COLO668 (cell line): ENCODE data around the gene YIPF2.

Experiments used
- DNase-seq: peaks from one replicate; lab custom pipeline; 2025; ENCODE audit not compliant: unreplicated experiment; lab: John Stamatoyannopoulos, UW

Gene YIPF2

DNA sequence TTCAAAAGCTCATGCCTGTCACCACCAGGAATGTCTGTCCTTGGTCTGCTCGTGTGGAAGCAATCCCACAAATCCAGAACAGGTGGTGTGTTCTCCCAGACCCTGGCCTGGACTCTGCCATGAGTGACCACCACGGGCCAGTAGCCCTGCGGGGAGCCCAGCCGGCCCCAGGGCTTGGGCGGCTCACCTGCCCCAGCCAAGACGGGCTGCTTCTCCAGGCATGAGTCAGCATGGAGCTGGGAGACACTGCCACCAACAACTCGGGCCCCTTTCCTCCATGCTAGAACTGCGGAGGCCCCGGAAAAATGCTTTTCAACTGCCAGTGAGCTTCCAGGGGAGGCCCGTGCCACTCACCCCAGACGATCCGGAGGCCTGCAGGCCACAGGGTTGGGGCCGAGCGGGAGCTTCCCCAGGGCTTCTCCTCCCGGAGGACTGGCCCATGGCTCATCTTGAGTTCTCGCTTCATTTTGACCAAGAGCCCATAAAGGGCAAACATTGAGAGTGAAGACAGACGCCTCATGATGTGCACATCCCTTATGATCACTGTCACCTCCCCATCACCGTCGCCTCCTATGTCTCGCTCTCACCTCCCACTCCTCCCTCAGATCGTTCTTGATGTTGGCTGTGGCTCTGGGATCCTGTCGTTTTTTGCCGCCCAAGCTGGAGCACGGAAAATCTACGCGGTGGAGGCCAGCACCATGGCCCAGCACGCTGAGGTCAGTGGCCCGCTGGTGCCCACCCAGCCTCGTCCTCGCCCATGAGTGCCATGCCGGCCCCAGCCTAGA lies 16.7 kb downstream of the YIPF2 start:
- no peak for DNase-seq

- no peak for DNase-seq
These were observed 20.0 kb downstream of the YIPF2 start for GRCh38 chr19:10908380-10908960.

DNA sequence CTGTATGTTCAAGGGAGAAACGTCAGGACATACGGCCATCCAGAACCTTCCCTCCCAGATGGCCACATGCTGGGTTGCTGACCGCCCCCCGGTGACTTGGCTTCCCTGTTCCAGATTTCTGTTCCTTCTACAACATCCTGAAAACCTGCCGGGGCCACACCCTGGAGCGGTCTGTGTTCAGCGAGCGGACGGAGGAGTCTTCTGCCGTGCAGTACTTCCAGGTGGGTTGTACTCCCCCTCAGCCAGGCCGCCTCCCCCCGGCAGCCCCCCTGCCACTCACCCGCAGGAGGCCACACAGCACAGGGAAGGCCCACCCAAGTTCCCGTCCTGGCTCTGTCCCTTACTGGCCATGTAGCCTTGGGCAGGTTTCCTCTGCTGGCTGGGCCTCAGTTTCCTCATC lies 20.5 kb downstream of the YIPF2 start:
- DNase-seq = no peak

DNA sequence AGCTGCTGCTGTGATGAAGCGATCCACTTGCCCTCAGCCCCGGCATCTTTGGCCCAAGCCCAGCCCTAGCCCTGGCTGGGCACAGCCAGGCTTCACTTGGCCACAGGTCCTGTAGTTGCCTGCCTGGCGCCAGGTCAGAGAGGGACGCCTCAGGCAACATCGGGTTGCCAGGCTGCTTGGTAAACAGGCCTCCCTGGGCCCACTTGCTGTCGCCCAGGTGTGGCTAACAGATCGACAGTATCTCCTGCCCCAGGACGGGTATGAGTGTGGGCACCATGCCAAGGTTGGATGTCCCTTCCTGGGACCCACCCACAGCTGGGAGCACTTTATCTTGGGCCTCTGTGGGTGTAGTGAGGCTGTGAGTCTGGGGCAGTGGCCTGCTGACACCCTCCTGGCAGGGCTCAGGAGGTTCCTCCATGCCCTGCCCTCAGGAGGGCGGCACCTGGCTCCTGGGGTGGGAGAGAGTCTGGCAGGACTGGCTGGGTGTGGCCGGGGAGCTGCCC lies 29.2 kb downstream of the YIPF2 start:
- DNase-seq = peak; percentile 90

- no peak for DNase-seq
These were observed 29.8 kb downstream of the YIPF2 start for GRCh38 chr19:10898633-10899032.

DNA sequence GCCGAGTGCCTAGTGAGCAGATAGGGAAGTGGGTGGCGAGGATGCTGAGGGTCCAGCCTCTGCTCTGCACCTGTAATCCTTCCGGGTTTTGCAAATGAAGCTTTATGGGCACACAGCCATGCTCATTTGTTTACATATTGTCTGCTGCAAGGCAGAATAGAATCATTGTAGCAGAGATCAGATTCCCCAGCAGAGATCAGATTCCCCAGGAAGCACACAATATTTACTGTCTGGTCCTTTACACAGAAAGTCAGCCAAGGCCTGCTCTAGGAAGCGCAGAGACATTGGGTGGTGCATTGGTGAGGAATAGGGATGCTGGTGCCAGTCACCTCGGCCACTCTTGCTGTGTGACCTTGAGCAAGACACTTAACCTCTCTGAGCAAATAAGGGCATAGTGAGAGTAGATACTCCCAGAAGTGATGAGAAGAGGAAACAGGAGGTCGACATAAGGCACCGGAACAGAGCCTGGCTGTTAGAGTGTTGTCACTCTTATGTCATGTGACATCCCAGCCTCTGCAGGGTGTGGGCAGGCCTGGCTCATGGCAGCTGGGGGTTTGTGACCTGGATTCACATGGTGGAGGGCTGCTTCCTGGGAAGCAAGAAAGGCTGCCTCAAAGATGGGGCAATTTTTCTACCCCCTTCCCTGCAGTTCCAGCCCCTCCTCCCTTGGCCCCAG lies 31.4 kb downstream of the YIPF2 start:
- peak; percentile 84 for DNase-seq

GRCh38 chr19:10895920-10896319 lies 32.5 kb downstream of the YIPF2 start:
- no peak for DNase-seq

- no peak for DNase-seq
These were observed 33.1 kb downstream of the YIPF2 start for GRCh38 chr19:10895363-10895762.

DNA sequence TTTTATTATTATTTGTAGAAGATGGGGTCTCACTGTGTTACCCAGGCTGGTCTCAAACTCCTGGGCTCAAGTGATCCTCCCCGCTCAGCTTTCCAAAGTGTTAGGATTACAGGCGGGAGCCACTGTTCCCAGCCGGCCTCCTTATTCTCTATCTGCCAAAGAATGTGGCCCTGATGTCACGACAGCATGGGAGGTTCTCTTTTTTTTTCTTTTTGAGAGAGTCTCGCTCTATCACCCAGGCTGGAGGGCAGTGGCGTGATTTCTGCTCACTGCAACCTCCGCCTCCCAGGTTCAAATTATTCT lies 33.6 kb downstream of the YIPF2 start:
- no peak for DNase-seq

- peak; percentile 83 for DNase-seq
These were observed 36.2 kb downstream of the YIPF2 start for GRCh38 chr19:10892256-10892655.

GRCh38 chr19:10891405-10892086 lies 36.9 kb downstream of the YIPF2 start:
- peak; percentile 70 for DNase-seq

DNA sequence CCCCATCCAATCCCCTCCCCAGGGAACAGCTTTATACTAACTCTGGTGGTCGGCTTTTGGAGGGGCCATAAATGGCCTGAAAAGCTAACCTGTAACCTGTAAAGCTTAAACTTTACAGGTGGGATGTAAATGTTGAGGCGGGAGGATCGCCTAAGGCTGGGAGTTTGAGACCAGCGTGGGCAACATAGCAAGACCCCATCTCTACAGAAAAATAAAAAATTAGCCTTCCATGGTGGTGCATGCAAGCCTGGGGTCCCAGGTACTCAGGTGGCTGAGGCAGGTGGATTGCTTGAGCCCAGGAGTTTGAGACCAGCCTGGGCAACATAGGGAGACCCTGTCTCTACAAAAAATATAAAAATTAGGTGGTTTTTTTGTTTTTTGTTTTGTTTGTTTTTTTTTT lies 38.6 kb downstream of the YIPF2 start:
- DNase-seq = no peak

DNA sequence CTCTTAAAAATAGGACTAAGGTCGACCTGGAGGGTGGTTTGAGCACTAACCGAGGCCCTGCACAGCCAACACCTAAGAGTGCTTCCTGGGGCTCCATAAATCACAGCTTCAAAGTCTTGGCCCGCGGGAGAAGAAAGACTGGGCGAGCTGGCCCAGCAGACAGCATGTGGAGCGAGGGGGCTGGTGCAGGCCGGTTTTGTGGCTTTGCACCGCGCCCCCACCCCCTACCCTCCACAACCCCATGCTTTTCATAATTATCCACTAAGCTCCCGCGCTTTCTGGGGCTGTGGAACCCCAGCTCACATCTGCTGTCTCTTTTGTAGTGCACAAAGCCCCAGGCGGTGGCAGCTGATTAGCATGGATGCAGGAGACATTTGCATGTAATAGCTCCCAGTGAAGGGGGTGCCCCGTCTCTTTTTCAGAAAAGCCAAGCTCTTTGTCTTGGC lies 40.0 kb downstream of the YIPF2 start:
- DNase-seq = no peak

- DNase-seq = no peak
These were observed 40.6 kb downstream of the YIPF2 start for GRCh38 chr19:10887616-10888367.

DNA sequence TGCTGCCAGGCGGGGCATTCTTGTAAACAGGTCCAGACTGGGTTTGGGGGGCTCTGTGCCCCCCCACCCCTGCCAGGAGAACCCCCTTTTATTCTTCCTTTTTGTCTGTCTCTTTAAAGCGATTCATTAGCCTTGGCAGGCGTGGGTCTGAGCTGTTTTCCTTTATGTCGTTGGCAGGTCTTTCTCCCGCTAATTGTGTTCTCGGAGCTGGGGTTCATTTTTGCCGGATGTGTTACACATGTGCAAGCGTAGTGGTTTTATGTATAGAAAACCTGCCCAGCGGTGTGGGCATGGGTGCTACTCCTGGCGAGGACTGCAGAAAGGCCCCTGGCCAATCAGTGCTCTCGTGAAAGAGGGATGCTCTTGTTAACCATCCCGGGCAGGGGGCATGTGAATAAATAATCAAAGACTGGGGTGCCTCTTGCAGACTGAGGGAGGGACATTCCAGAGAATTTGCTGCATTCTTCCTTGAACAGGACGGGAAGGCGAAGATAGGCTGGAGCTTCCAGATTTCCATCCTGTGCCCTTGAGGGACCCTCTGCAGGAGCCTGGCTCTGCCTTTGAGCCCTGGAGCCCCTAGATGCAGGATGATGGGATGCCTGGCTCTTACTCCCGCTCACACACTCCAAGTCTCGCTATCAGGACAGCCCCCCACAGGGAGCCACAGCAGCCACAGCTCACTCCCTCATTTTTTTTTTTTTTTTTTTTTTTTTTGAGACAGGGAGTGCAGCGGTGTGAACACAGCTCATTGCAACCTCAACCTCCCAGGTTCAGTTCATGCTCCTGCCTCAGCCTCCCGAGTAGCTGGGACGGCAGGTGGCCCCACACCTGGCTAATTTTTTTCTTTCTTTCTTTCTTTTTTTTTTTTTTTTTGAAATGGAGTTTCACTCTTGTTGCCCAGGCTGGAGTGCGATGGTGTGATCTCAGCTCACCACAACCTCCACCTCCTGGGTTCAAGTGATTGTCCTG lies 43.0 kb downstream of the YIPF2 start:
- DNase-seq = no peak

DNA sequence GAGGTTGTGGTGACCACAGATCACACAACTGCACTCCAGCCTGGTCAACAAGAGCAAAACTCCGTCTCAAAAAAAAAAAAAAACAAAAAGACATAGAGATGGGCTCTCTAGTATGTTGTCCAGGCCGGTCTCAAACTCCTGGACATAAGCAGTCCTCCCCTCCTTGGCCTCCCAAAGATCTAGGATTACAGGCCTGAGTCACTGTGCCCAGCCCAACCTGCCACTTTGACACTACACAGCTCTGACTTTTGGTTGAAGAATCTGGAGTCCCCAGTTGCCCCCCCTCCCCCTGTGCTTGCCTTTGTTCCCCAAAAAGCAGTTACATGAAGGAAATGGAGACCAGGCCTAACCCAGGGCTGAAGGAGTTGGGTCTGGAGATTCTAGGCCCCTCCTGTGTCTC lies 44.2 kb downstream of the YIPF2 start:
- no peak for DNase-seq

DNA sequence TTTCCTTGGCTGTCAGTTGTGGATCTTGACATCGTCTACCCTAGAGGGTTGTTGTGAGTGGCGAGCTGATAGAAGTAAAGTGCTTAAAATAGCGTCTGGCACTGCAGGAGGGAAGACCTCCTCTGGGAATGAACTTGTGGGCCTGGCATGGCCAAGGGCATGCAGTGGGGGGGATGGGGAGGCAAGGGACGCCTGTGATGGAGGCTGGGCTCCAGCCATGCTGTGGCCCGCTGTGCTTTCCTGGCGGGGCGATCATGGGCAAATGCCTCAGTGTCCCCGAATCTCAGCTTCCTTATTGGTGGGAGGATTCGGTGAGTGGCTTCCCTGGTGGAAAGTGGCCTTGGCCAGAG lies 46.4 kb downstream of the YIPF2 start:
- no peak for DNase-seq

GRCh38 chr19:10881403-10882107 lies 46.9 kb downstream of the YIPF2 start:
- no peak for DNase-seq

DNA sequence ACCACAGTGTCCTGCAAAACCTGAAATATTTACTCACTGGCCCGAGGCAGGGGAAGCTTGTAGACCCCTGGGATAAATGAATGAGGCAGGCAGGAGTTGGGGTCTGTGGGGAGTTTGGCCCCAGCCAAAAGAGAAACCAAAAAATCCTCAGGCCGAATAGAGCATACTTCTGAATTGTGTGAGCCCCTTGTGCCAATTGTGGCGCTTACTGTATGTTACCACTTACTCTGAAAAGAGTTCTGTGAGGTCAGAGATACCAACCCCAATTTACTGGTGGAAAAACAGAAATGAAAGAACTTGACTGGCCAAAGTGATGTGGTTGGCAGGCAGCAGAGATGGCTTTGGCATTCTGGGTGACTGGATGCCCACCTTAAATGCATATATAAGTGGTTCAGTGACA lies 50.2 kb downstream of the YIPF2 start:
- no peak for DNase-seq
